HT-29 (cell line): Measurements from ENCODE around the gene PAX2. TPM values are rescaled to one million over a fixed set of nuclear protein-coding genes. Genes with fewer than 3 reads are reported as not detected.
A peak's percentile ranks its signal among the peaks of the same experiment; 100 is the strongest.

ENCODE experiments used
- DNase-seq: peaks from one replicate; pipeline ENCODE4 v3.0.0-alpha.2; 2015; ENCODE audit warnings: low spot score
- total RNA-seq: library from RNA; depleted of rRNA; stranded (reverse); fragments of >200 nt; shearing (Covaris generic); gene quantifications from 2 replicates; pipeline ENCODE4 v1.2.3, GENCODE V29; 2014

The PAX2 gene
- total RNA-seq, 1 experiment from 2014 or later, result not detected

- DNase-seq, result no peak
Measured at GRCh38 chr10:100814751-100815474, 69.5 kb downstream of the PAX2 start.

GRCh38 chr10:100816671-100817070 lies 71.3 kb downstream of the PAX2 start:
- DNase-seq, result no peak

- DNase-seq, result no peak
Measured at GRCh38 chr10:100817268-100817839, 72.0 kb downstream of the PAX2 start.

- DNase-seq, result no peak
Measured at GRCh38 chr10:100819424-100819823, 74.0 kb downstream of the PAX2 start.

DNA sequence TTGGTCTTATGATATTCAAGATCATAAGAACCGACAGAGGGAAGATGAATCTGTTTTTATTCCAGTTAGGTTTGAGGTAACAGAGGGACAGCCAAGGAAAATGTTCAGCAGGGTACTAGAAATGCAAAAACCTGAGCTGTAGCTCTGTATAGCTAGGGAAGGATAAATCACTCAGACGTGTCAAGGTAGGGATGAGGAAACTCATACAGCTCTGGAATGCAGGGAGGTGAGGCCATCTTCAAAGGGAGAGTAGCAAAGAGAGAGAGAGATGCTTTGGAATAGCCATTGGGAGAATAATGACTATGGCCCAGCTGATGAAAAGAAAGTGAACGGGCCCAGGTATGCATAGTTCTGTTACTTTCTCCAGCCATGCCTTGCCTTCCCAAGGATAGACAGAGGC lies 77.8 kb downstream of the PAX2 start:
- no peak for DNase-seq

DNA sequence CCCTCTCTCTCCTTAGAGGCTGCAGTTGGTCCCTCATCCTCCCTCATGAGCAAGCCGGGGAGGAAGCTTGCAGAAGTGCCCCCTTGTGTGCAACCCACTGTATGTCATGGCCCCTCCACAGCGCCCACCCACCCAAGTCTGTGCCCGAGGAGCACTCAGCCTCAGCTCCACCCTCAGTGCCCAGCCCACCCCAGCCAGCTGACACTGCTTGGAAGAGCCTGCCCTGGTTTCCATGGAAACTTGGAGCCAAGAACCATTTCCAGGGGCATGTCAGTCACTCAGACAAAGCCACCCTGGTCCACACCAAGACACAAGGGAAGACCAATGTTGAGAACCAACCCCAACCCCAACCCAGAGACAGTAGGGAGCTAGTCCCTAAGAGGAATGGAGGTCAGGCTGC lies 79.5 kb downstream of the PAX2 start:
- no peak for DNase-seq

DNA sequence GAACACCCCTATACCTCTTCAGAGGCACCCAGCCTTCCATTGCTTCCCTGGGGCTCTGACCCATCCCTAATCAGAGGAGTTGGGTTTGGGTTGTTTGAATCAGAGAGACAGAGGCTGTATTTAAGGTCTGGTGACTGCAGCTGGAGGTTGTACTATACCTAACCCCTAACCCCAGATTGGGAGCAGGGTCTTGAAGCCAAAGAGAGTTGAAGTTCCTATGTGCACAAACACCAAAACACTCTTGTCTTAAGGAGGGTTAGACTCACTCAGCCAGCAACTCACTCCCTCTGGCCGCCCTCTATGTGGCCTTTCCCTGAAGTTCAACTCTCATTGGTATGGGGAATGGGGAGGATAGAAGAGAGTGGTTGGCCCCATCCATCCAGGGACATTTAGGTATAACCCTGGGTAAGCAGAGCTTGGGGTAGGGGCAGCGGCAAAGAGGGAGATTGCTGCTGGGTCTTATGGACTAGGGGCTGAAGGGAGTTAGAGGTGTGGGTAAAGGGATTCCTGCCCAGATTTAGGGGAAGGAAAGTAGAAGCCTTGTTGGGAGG lies 80.0 kb downstream of the PAX2 start:
- no peak for DNase-seq

GRCh38 chr10:100826031-100826651 lies 80.8 kb downstream of the PAX2 start:
- no peak for DNase-seq

DNA sequence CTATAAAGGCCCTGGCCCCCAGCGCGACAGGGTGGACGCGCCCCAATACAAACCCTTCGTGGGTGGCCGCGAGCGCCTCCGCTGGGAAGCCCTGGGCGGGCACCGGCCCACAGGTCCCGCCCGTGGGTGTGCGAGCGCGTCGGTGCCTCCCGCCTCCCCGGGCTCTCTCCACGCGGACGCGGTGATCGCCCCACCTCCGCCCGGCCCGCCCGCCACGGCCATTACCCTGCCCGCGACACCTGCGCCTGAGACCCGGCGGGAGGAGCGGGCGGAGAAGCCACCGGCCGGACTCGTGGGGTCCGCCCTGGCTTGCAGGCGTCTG lies 81.2 kb downstream of the PAX2 start:
- DNase-seq, result no peak

GRCh38 chr10:100826983-100827818 lies 81.8 kb downstream of the PAX2 start:
- no peak for DNase-seq

- DNase-seq, result peak; percentile 31
Measured at GRCh38 chr10:100827819-100828737, 82.7 kb downstream of the PAX2 start.

DNA sequence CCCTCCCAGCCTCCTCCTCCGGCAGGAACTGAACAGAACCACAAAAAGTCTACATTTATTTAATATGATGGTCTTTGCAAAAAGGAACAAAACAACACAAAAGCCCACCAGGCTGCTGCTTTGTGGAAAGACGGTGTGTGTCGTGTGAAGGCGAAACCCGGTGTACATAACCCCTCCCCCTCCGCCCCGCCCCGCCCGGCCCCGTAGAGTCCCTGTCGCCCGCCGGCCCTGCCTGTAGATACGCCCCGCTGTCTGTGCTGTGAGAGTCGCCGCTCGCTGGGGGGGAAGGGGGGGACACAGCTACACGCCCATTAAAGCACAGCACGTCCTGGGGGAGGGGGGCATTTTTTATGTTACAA lies 83.3 kb downstream of the PAX2 start:
- peak; percentile 11 for DNase-seq

DNA sequence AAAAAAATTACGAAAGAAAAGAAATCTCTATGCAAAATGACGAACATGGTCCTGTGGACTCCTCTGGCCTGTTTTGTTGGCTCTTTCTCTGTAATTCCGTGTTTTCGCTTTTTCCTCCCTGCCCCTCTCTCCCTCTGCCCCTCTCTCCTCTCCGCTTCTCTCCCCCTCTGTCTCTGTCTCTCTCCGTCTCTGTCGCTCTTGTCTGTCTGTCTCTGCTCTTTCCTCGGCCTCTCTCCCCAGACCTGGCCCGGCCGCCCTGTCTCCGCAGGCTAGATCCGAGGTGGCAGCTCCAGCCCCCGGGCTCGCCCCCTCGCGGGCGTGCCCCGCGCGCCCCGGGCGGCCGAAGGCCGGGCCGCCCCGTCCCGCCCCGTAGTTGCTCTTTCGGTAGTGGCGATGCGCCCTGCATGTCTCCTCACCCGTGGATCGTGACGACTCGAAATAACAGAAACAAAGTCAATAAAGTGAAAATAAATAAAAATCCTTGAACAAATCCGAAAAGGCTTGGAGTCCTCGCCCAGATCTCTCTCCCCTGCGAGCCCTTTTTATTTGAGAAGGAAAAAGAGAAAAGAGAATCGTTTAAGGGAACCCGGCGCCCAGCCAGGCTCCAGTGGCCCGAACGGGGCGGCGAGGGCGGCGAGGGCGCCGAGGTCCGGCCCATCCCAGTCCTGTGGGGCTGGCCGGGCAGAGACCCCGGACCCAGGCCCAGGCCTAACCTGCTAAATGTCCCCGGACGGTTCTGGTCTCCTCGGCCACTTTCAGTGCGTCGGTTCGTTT lies 83.9 kb downstream of the PAX2 start:
- no peak for DNase-seq

DNA sequence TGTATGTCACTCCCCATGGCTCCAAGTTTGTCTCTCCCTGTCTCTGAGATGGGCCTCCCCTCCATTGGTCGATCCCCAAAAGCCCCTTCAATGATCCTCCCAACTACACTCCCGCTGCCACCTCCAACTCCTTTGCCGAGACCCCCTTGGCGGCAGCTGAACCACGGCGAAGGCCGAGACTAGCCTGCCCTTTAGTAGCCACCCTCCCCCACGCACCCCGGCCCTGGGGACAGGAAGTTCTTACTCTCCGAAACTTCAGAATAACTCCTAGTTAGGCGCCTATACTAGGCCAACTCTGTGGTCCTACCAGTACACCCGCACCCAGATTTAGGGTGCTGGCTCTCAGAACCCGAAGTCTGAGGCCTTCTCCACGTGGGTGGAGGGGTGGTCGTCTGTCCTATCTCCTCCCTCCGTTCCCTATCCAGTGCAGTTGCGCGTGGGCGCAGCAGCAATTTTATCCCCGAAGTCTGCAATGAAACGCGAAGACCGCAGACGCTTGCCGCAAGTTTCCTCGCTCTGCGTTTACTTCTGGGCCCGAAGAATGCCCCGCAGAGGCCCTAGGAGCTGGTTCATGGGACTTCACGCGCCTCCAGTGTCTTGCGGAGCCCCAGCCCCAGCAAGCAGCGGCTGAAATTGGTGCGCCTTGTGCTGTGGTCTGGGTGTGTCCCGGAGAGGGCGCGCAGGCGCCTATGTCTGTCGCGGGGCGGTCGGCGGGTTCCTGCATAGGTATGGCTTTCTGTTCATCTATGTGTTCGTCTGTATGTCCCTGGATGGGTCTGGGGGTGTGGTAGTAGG lies 84.7 kb downstream of the PAX2 start:
- DNase-seq, result no peak

DNA sequence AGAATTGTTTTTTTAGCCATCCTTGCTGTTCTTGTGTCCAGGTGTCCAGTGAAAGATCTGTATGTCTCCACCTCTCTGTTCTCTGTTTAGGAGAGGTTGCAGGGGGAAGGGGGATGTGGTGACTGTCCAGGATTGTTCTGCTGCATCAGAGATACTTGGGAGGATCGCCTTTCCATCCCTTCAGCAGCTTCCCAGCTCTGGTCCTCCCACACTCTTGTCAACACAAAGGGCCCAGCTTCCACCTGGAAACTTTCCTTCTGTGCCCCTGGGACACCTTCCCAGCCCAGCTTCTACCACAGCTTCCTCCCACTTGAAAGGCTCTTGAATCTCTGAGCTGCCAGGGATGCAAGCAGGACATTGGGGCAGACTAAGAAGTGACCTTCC lies 85.3 kb downstream of the PAX2 start:
- no peak for DNase-seq

DNA sequence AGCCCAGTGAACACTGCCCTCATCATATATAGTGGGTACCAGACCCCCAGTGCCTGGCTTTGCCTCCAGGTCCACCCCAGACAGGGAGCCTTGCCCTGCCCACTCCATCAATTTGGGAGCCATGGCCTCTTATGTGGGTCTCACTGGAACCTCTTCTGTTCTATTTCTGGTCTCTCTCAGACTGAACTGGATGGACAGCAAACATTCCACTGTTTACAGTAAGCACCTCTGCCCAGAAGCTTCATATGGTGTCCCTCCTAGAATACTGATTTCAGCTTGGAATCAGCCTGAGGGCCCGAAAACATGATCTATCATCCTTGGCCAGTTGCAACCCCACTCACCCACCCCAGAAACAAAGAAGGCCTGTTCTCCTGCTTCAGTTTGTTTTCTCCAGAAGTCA lies 86.4 kb downstream of the PAX2 start:
- no peak for DNase-seq

GRCh38 chr10:100835810-100836209 lies 90.4 kb downstream of the PAX2 start:
- DNase-seq, result no peak

DNA sequence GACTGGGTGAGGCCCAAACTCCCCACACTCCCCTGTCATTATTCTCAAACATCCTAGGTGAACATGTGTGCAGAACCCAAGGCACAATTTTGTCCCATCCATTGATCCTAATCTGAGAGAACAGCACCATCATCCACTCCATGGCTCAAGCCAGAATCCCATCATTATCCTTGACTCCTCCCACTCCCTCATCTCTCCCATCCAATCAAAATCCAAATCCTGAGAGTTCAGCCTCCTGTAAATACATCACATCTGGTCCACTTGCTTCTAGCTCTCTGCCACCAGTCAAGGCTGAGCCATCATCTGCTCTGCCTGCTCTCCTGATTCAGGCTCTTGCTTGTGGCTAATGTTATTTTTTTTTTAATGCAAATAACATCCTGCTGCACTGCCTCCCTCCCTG lies 91.5 kb downstream of the PAX2 start:
- no peak for DNase-seq

DNA sequence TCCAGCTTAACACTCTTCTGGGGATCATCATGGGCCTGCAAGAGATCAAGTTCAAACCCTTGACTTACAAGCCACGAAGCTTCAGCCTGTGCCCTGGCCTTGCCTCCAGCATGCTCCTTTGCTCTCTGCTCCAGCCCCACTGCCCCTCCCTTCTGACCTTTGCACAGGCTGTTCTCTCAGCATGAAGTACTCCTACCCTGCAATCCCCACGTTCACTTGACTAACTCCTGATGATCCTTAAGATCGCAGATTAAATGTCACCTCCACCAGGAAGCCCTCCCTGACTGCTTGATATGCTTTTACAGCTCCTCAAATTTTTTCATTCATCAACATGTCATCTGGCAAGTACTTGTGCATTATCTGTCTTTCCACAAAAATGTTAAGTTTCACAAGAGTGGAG lies 91.9 kb downstream of the PAX2 start:
- DNase-seq, result no peak

DNA sequence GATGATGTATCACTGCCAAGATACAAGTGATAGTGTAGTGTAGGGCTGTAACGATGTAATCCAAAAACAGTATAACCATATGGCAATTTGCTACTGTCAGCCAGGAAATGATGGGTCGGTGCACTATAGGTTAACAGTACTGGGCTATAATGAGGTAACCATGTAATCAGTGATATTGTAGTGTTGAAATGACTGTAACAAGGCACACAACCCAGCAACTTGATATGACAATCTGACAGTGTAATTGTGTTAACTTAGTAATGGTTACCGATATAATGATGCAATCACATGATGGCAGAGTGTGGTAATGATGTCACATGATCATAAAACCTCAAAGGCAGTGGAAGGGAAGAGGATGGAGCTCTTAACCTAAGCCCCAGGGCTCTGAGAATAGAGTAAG lies 93.6 kb downstream of the PAX2 start:
- DNase-seq, result no peak
